Fibroblast of skin of left biceps (primary cell): ENCODE data around the gene ZNF574.
"Not testable (repeated sequence)": the region's sequence is repeated elsewhere in the genome, so short reads cannot be mapped to it uniquely, and the experiment has no call there.

Experiments used
- DNase-seq, 2 experiments: peaks; one replicate each; pipeline ENCODE4 v3.0.0-alpha.2; 2013; ENCODE audit warnings: low read depth in 2 of 2

ZNF574 gene, protein sequence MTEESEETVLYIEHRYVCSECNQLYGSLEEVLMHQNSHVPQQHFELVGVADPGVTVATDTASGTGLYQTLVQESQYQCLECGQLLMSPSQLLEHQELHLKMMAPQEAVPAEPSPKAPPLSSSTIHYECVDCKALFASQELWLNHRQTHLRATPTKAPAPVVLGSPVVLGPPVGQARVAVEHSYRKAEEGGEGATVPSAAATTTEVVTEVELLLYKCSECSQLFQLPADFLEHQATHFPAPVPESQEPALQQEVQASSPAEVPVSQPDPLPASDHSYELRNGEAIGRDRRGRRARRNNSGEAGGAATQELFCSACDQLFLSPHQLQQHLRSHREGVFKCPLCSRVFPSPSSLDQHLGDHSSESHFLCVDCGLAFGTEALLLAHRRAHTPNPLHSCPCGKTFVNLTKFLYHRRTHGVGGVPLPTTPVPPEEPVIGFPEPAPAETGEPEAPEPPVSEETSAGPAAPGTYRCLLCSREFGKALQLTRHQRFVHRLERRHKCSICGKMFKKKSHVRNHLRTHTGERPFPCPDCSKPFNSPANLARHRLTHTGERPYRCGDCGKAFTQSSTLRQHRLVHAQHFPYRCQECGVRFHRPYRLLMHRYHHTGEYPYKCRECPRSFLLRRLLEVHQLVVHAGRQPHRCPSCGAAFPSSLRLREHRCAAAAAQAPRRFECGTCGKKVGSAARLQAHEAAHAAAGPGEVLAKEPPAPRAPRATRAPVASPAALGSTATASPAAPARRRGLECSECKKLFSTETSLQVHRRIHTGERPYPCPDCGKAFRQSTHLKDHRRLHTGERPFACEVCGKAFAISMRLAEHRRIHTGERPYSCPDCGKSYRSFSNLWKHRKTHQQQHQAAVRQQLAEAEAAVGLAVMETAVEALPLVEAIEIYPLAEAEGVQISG

DNA sequence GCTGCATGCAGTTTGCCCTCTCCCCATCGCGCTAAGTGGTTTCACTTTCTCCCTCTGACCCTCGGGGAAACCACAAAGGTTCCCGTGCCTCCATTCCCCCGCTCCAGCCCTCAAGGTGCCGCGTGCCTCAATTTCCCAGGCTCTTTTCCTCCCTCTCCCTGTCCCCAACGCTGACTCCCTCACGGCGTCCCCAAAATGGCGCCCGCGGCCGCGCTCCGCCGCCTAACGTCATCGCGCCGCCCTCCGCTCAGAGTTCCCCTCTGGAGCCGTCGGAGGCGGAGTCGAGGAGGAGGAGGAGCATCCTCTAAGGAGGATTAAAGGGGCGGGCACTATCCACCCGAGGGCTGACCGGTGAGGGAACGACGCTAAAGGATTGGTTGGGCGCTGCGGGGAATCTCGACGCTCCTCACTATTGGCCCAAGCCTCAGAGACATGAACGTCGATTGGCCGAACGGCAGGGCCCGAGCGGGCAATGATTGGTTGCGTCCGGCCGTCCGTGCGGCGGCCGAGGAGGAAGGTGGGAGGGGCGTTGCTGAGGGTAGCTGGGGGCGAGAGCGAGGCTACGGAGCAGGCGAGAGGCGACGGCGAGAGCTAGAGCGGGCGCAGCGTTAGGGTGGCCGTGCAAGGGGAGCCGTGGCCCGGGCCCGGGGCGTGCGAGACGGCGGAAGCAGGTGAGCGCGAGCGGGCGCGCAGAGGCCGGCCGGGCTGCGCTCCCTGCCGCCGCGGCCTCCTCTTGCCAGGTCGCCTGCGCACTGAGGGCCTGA lies at the start of gene ZNF574:
Gene ZNF574 (plus strand): TSS at position 551 of the 764 bp plus-strand sequence. CDS start 2,441 bp downstream, outside the sequence.
- DNase-seq: peak; percentile 97 to 99

- no peak for DNase-seq
These were observed 47.4 kb upstream of the ZNF574 start for GRCh38 chr19:42028304-42029216.

GRCh38 chr19:42030645-42031440 lies 45.1 kb upstream of the ZNF574 start:
- no peak for DNase-seq

DNA sequence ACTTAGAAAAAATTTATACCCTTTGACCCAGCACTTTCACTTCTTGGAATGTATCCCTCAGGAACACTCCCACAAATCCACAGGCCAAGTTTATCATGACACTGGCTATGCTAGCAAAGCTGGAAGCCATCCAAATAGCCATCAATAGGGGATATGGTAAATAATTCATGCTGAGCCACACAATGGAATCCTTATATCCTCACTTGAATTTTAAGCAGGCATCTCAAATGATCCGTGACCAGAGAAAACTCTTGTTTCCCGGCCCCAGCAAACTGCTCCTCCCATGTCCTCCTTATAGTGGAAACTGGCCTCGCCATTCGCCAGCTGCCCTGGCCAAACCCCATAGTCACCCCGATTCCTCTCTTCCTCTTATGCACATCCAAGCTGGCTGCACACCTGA lies 43.5 kb upstream of the ZNF574 start:
- no peak for DNase-seq

- DNase-seq: no peak
These were observed 42.6 kb upstream of the ZNF574 start for GRCh38 chr19:42033413-42033812.

DNA sequence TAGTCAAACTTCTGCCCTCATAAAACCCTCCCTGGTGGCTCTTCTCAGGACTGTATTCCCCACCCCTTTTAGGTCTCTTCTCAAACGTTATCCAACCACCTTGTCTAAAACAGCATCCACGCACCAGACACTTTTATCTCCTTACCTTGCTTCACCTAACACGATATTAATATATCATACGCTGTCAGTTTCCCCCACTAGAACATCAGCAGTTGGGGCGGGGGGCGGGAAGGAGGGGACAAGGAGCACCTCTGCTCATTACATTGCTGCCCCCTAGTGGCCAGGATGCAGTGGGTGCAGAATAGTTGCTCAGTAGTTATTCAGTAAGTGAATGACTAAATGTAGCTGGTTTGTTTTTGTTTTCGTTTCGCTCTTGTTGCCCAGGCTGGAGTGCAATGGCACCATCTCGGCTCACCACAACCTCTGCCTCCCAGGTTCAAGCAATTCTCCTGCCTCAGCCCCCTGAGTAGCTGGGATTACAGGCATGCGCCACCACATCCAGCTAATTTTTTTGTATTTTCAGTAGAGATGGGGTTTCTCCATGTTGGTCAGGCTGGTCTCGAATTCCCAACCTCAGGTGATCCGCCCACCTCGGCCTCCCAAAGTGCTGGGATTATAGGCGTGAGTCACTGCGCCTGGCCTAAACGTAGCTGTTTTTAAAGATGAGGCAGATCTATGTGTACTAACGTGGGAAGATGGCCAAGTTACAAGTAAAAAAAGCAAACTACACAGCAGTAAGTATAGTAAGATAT lies 41.1 kb upstream of the ZNF574 start:
- DNase-seq: peak; percentile 14 to 18

DNA sequence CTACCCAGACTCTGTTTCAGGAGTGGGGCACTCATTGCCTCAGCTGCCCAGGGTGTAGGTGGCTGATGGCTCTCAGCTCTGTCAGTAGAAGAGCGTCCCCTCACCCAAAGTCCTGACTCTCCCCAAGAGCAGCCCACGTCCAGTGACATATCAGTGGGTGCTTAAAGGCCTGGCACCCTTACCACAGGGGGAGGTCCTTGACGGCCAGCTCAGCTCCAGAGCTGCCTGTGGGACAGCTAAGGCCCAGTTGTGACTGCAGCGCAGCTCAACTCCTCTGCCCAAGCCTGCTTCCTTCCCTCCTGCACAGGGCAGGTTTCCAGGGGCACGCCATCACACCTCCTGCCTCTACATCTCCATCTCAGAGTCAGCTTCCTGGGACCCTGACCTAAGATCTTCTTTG lies 38.3 kb upstream of the ZNF574 start:
- DNase-seq: no peak

DNA sequence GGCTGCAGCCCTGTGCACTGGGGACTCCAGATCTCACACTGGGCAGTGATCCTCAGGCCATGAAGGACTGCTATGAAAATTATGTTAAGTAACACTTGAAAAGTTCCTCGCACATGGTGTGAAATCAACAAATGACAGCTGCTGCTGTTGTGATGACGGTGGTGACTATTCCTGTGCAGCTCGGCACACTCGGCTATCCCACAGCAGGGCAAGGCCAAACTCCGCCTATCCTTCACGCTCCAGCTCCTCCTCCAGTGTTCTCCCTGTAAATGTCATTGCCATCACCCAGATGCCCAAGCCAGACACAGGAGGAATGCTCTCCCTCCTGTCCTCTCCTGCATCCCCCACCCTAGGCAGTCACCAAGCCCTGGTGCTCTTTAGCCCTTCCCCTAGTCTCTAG lies 37.3 kb upstream of the ZNF574 start:
- DNase-seq: no peak

GRCh38 chr19:42040031-42040430 lies 35.9 kb upstream of the ZNF574 start:
- no peak for DNase-seq

DNA sequence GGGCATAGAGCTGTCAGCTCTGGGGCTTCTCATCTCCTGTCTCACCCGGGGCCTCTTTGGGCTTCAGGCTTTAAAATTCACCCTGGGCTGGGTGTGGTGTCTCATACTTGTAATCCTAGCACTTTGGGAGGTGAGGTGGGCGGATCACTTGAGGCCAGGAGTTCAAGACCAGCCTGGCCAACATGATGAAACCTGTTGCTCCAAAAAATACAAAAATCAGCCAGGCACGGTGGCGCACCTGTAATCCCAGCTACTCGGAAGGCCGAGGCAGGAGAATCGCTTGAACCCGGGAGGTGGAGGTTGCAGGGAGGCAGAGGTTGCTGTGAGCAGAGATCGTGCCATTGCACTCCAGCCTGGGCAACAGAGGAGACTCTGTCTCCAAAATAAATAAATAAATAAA lies 35.5 kb upstream of the ZNF574 start:
- not testable (repeated sequence) for DNase-seq

DNA sequence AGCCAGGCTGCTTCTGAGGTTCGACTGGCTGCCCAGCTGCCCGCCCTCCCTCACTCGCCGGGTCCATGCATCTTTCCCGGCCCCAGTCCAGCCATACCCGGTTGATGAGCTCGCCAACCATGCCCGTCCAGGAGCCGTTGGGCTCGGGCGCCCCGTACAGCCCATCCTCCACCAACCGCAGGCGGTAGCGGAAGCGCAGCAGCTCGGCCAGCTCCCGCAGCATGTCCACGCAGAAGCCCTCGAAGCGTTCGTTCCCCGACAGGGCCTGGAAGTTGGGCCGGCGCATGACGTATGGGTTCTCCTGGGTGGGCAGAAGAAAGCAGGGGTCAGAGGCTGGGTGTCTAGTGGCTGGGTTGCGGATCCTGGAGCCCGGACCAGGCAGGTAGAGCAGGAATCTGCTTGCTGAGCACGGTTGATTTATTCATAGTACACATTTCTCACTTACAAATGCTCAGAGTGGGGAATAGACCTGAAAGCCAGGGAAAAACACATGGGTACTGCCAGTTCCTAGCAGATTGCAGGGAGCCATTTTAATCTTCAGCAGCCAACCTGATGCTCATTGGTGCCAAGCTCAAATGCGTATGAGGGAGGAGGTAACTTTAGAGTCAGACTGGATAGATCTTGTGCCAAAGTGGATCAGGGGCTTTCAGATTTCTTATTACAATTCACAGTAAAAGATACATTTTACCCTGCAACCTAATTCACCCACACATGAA lies 33.4 kb upstream of the ZNF574 start:
- DNase-seq: no peak

GRCh38 chr19:42045575-42045974 lies 30.4 kb upstream of the ZNF574 start:
- no peak for DNase-seq

DNA sequence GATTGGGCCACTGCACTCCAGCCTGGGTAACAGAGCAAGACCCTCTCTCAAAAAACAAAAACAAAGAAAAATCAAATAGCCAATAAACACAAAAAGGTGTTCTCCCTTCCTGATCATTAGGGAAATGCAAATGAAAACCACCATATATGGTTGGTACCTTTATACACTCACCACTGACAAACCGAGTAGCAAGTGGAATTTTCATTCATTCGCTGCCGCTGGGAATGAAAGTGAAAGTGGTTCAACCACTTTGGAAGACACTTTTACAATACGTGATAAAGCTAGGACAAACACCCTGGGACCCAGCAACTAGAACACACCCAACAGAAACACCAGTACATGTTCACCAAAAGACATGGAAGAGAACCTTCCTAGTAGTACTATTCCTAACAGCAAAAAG lies 27.0 kb upstream of the ZNF574 start:
- DNase-seq: no peak

DNA sequence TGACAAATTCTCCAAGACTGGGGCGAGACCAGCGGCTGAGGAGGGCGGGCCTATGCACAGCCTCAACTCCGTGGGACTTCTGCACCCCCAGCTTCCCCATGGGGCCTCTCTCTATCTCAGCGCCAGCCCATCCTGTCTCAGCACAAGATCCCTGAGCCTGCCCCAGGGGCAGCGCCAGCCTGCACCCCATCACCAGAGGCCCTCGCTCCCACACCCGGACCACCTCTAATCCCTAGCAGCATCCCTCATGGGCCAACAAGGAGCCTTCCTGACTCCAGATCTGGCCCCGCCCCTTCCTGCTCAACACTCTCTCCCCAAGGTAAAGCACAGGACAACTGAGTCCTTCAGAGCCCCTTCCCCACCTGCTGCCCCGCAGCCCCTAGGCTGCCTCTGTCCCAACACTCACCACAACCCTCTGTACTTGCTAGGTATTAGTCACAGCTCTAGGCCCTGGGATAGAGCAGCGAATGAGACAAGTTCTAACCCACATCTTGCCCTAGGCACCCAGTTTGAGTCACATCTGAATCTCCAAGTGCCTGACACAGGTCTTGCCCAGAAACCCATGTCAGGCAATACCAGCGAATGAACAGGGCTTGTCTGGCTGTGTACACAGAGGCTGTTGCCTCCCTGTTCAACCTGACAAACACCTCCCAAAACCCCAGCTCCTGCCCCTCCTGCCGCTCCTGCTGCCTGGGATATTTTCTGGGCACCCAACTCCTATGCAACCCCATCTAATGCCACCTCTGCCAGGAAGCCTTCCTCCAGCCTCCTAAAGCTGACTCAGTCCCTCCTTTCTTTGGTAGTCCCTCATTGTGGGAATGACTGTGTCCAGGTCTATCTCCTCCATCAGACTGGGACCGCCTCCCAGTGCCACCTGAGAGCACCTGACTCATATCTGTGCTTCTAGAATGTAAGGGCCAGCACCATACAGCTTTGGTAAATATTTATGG lies 24.5 kb upstream of the ZNF574 start:
- DNase-seq: no peak

- DNase-seq: no peak
These were observed 23.6 kb upstream of the ZNF574 start for GRCh38 chr19:42052241-42052863.

GRCh38 chr19:42053037-42053935 lies 22.7 kb upstream of the ZNF574 start:
- DNase-seq: no peak
